SK-N-SH (cell line): ENCODE measurements around the gene CPN2. TPM values are rescaled to one million over a fixed set of nuclear protein-coding genes. Genes with fewer than 3 reads are reported as not detected.
A peak's percentile ranks its signal among the peaks of the same experiment; 100 is the strongest.

ENCODE experiments used
- CTCF ChIA-PET: fragments of 300-600, 350-600 bp; formaldehyde crosslinking; extraction: SDS; loops from one replicate; lab custom pipeline; 2021; lab: Yijun Ruan, JAX
- POLR2A ChIA-PET: fragments of 350-600 bp; sonication (Branson Sonifier 250); formaldehyde crosslinking; extraction: SDS; loops from one replicate; lab custom pipeline; 2020; ENCODE audit warnings: antibody characterized with exemption, inconsistent platforms; lab: Yijun Ruan, JAX
- DNase-seq: peaks from one replicate; pipeline ENCODE4 v3.0.0; 2012
- H2AFZ ChIP-seq: fragments of 200-600 bp; sonication (generic); 2 replicates; pipeline ENCODE4 v1.8.1; 2016; ENCODE audit warnings: antibody characterized with exemption, mild to moderate bottlenecking, low read depth
- H3F3A ChIP-seq: fragments of 200-600 bp; sonication (generic); replicated peaks from 2 replicates; pipeline ENCODE3; 2016; ENCODE audit warnings: antibody characterized with exemption, mild to moderate bottlenecking; ENCODE audit not compliant: insufficient read depth
- H3K27ac ChIP-seq, 2 experiments: fragments of 200-500 bp in 1 of 2; fragments of 200-600 bp in 1 of 2; sonication (Bioruptor generic) in 1 of 2; sonication (generic), shearing (Covaris generic) in 1 of 2; 2 replicates each; pipeline versions ENCODE4 v1.5.1 to v1.6.1; 2014 to 2016; ENCODE audit warnings: low read depth in 2 of 2, inconsistent platforms in 1 of 2, low read length in 1 of 2, mild to moderate bottlenecking in 1 of 2, mixed read lengths in 1 of 2
- H3K27me3 ChIP-seq: fragments of 200-600 bp; sonication (generic), shearing (Covaris generic); 2 replicates; pipeline ENCODE4 v1.6.1; 2016; ENCODE audit warnings: mixed run types; ENCODE audit not compliant: insufficient read depth
- H3K36me3 ChIP-seq, 2 experiments: fragments of 200-500 bp in 1 of 2; fragments of 200-600 bp in 1 of 2; sonication (Bioruptor generic) in 1 of 2; sonication (generic) in 1 of 2; replicated peaks in 1 of 2; 2 replicates each; pipeline versions ENCODE3 to v1.5.1; 2014 to 2016; ENCODE audit warnings: low read length in 1 of 2, mild to moderate bottlenecking in 1 of 2; ENCODE audit not compliant: insufficient read depth in 2 of 2, control insufficient read depth in 1 of 2
- H3K4me1 ChIP-seq, 2 experiments: fragments of 200-500 bp in 1 of 2; fragments of 200-600 bp in 1 of 2; sonication (Bioruptor generic) in 1 of 2; sonication (generic), shearing (Covaris generic) in 1 of 2; 2 replicates each; pipeline versions ENCODE4 v1.5.1 to v1.6.1; 2014 to 2016; ENCODE audit warnings: low read depth in 1 of 2, low read length in 1 of 2, mixed run types in 1 of 2; ENCODE audit not compliant: insufficient read depth in 2 of 2, control insufficient read depth in 1 of 2
- H3K4me2 ChIP-seq: fragments of 200-600 bp; sonication (generic), shearing (Covaris generic); 2 replicates; pipeline ENCODE4 v1.6.1; 2017; ENCODE audit warnings: mixed run types
- H3K4me3 ChIP-seq, 2 experiments: fragments of 200-500 bp in 1 of 2; fragments of 200-600 bp in 1 of 2; sonication (Bioruptor generic) in 1 of 2; sonication (generic), shearing (Covaris generic) in 1 of 2; 2 replicates each; pipeline versions ENCODE4 v1.5.1 to v1.8.1; 2014 to 2016; ENCODE audit warnings: low read depth in 2 of 2, inconsistent platforms in 1 of 2, low read length in 1 of 2, mild to moderate bottlenecking in 1 of 2, mixed read lengths in 1 of 2, moderate library complexity in 1 of 2
- H3K79me2 ChIP-seq: fragments of 200-600 bp; sonication (generic); 2 replicates; pipeline ENCODE4 v1.8.1; 2017; ENCODE audit warnings: mild to moderate bottlenecking; ENCODE audit not compliant: insufficient read depth
- H3K9ac ChIP-seq: fragments of 200-600 bp; sonication (generic); 2 replicates; pipeline ENCODE4 v1.6.1; 2017; ENCODE audit warnings: mixed run types
- H3K9me2 ChIP-seq: fragments of 200-600 bp; sonication (generic); 2 replicates; pipeline ENCODE4 v1.6.1; 2017; ENCODE audit warnings: mixed run types
- H3K9me3 ChIP-seq: fragments of 200-600 bp; sonication (generic); 2 replicates; pipeline ENCODE4 v1.6.1; 2017; ENCODE audit warnings: mixed run types, mild to moderate bottlenecking, moderate library complexity
- H4K20me1 ChIP-seq: fragments of 200-600 bp; sonication (generic); 2 replicates; pipeline ENCODE4 v1.6.1; 2017; ENCODE audit warnings: mild to moderate bottlenecking, mixed run types; ENCODE audit not compliant: insufficient read depth
- FOXJ3 ChIP-seq: sonication (generic); formaldehyde crosslinking; IDR thresholded peaks from 2 replicates; pipeline ENCODE4 v1.5.1; 2020; ENCODE audit warnings: mild to moderate bottlenecking, missing genetic modification reagents
- FOXM1 ChIP-seq: IDR thresholded peaks from 2 replicates; pipeline ENCODE4 v1.4.0; 2012; ENCODE audit warnings: low read depth, mild to moderate bottlenecking
- GATA2 ChIP-seq: sonication (generic); formaldehyde crosslinking; IDR thresholded peaks from 2 replicates; pipeline ENCODE4 v1.5.0; 2020; ENCODE audit warnings: mild to moderate bottlenecking, missing genetic modification reagents
- IRF3 ChIP-seq: fragments of 150-350 bp; IDR thresholded peaks from 2 replicates; pipeline ENCODE4 v1.6.1; 2016; ENCODE audit warnings: mild to moderate bottlenecking, low read depth, low read length
- MEF2A ChIP-seq: IDR thresholded peaks from 2 replicates; pipeline ENCODE4 v1.4.0; 2012; ENCODE audit warnings: low read depth, borderline replicate concordance
- NRF1 ChIP-seq: IDR thresholded peaks from 2 replicates; pipeline ENCODE4 v1.6.1; 2012; ENCODE audit warnings: low read depth, mild to moderate bottlenecking, low read length
- RCOR1 ChIP-seq: fragments of 150-350 bp; IDR thresholded peaks from 2 replicates; pipeline ENCODE4 v1.6.1; 2017; ENCODE audit warnings: antibody characterized with exemption, low read length
- RFX5 ChIP-seq: IDR thresholded peaks from 2 replicates; pipeline ENCODE4 v1.6.1; 2012; ENCODE audit warnings: mild to moderate bottlenecking, improper control_type of control experiment, low read length
- RXRA ChIP-seq: IDR thresholded peaks from 2 replicates; pipeline ENCODE4 v1.4.0; 2012; ENCODE audit warnings: low read depth, mild to moderate bottlenecking, borderline replicate concordance
- TCF12 ChIP-seq: IDR thresholded peaks from 2 replicates; pipeline ENCODE4 v1.4.0; 2012
- TEAD4 ChIP-seq: IDR thresholded peaks from 2 replicates; pipeline ENCODE4 v1.4.0; 2012; ENCODE audit warnings: mild to moderate bottlenecking, borderline replicate concordance; ENCODE audit not compliant: insufficient read depth
- WGBS: methylation state at CpG from one replicate; pipeline ENCODE4 v1.1.6; 2017; ENCODE audit warnings: low lambda C conversion rate; 5-methylcytosine and 5-hydroxymethylcytosine counted together
- polyA plus RNA-seq, 3 experiments: library from polyadenylated mRNA; depleted of rRNA; stranded (reverse); fragments of >200 nt; gene quantifications; 2 replicates each; pipeline ENCODE4 v1.2.3, GENCODE V29; 2012
- TF ChIP-seq, protein P1 (sequence below): IDR thresholded peaks from 2 replicates; pipeline ENCODE4; 2012

The CPN2 gene
- polyA plus RNA-seq, 1 of the 3 experiments (the other 2 are of a cell fraction): not detected

DNA sequence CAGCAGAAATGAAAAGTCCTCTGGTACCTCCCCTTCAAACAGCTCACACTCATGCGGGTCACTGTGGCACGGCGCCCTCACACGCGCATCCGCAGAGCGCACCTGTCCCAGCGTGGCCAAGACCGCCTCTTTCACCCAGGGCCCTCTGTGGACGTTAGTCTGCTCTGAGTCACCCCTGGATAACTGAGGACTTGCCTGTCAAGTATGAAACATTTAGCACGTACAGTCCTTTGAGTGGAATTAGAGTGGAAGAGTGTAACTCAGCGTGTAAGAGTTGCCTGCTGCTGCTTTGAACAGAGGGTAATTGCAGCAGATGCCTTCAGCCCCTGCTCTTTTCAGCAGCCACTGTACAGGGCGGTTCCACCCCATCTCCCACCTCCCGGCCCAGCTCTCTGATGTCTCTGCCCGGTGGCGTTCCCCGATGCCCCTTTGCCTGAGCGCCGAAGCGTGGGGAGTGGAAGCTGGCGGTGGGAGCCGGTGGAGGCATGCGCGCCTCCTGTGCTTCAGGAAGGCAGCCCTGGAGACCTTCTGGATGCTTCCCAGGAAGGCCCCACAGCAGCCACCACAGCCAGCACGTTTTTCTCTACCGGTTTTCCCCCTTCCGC lies 23.0 kb downstream of the CPN2 start:
- WGBS: 82% methylated on average over 27 of the region's 27 CpGs
- Histone ChIP-seq H3K36me3 (no peaks in the 10 kb centered on the region), H3K9ac (no peak overlapping the region), H4K20me1 (no peaks in the 10 kb centered on the region), H2AFZ (no peak overlapping the region), H3K4me1 (peaks cover 10 to 38% of the 10 kb centered on the region in 2 experiments; a peak in 2 of 4 replicates), H3K4me2 (no peak overlapping the region), H3K27me3 (no peaks in the 10 kb centered on the region), H3K9me3 (no peaks in the 10 kb centered on the region), H3F3A (peaks cover 31% of the 10 kb centered on the region), H3K4me3 (no peak overlapping the region), H3K27ac (no peak overlapping the region), H3K9me2 (no peaks in the 10 kb centered on the region), H3K79me2 (no peaks in the 10 kb centered on the region)
- DNase-seq: peak; percentile 56
- TF ChIP-seq FOXM1 (no peak), IRF3 (no peak), RXRA (no peak), RFX5 (no peak), TCF12 (no peak), GATA2 (no peak), NRF1 (no peak), TEAD4 (no peak)
- ChIA-PET CTCF (interaction anchor here (0.7 to 18.8 kb wide), 4 partner anchors 12 to 78 kb away, joined by 3 to 326 read pairs (median 7); no protein-coding TSS in a partner anchor), POLR2A (no interaction called here)

GRCh38 chr3:194327218-194328052 lies 23.7 kb downstream of the CPN2 start:
- no peak overlapping the region for H3K27ac ChIP-seq
- no peaks in the 10 kb centered on the region for H4K20me1 ChIP-seq
- ChIA-PET CTCF (interaction anchor here (1.7 kb wide), 1 partner anchor 12 kb away, joined by 9 read pairs; no protein-coding TSS in a partner anchor), POLR2A (no interaction called here)
- peaks cover 15 to 37% of the 10 kb centered on the region in 2 experiments; a peak in 3 of 4 replicates for H3K4me1 ChIP-seq
- TF ChIP-seq, protein P1, sequence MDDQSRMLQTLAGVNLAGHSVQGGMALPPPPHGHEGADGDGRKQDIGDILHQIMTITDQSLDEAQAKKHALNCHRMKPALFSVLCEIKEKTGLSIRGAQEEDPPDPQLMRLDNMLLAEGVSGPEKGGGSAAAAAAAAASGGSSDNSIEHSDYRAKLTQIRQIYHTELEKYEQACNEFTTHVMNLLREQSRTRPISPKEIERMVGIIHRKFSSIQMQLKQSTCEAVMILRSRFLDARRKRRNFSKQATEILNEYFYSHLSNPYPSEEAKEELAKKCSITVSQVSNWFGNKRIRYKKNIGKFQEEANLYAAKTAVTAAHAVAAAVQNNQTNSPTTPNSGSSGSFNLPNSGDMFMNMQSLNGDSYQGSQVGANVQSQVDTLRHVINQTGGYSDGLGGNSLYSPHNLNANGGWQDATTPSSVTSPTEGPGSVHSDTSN: no peak
- TF ChIP-seq FOXJ3: no peak
- TF ChIP-seq MEF2A: no peak
- TF ChIP-seq RCOR1: no peak
- 88% methylated on average over 5 of the region's 5 CpGs for WGBS
- H3K9me3 ChIP-seq: no peaks in the 10 kb centered on the region
- no peaks in the 10 kb centered on the region for H3K27me3 ChIP-seq
- no peak for DNase-seq
- H2AFZ ChIP-seq: no peak overlapping the region
- H3K9ac ChIP-seq: no peak overlapping the region
- H3K4me2 ChIP-seq: no peak overlapping the region
- H3K79me2 ChIP-seq: no peaks in the 10 kb centered on the region
- no peaks in the 10 kb centered on the region for H3K36me3 ChIP-seq
- H3F3A ChIP-seq: peaks cover 31% of the 10 kb centered on the region
- no peaks in the 10 kb centered on the region for H3K9me2 ChIP-seq
- no peak overlapping the region for H3K4me3 ChIP-seq
